Neural cell (in vitro differentiated cells): ENCODE data around the gene KCNJ12. TPM values are rescaled to one million over a fixed set of nuclear protein-coding genes. Genes with fewer than 3 reads are reported as not detected.
"Not testable (repeated sequence)": the region's sequence is repeated elsewhere in the genome, so short reads cannot be mapped to it uniquely, and the experiment has no call there.

Experiments used
- H2AFZ ChIP-seq: fragments of 200-600, 300-800 bp; sonication (generic), shearing (Covaris generic); 2 replicates; pipeline ENCODE4 v1.6.0; 2014; ENCODE audit warnings: low read depth, mild to moderate bottlenecking, antibody characterized with exemption, low read length, moderate library complexity
- H3F3A ChIP-seq: fragments of 200-600 bp; shearing (Covaris generic); 2 replicates; pipeline ENCODE4 v1.6.1; 2016; ENCODE audit warnings: mild to moderate bottlenecking, moderate library complexity, mixed read lengths, antibody characterized with exemption, low read length; ENCODE audit not compliant: insufficient read depth, poor library complexity, severe bottlenecking
- H3K27ac ChIP-seq: fragments of 200-600, 300-800 bp; sonication (generic), shearing (Covaris generic); 2 replicates; pipeline ENCODE4 v1.5.1; 2014; ENCODE audit warnings: mild to moderate bottlenecking, low read length, moderate library complexity
- H3K27me3 ChIP-seq: fragments of 300-800, 200-600 bp; sonication (generic), shearing (Covaris generic); 2 replicates; pipeline ENCODE4 v1.6.0; 2014; ENCODE audit warnings: mild to moderate bottlenecking, low read depth, low read length, moderate library complexity; ENCODE audit not compliant: insufficient read depth
- H3K36me3 ChIP-seq: fragments of 300-800, 200-600 bp; sonication (generic), shearing (Covaris generic); 2 replicates; pipeline ENCODE4 v1.5.1; 2014; ENCODE audit warnings: mild to moderate bottlenecking, antibody characterized with exemption, low read length, moderate library complexity; ENCODE audit not compliant: insufficient read depth
- H3K4me2 ChIP-seq: fragments of 300-800, 200-600 bp; sonication (generic), shearing (Covaris generic); 2 replicates; pipeline ENCODE4 v1.6.0; 2014; ENCODE audit warnings: mild to moderate bottlenecking, low read length
- H3K4me3 ChIP-seq: fragments of 300-800, 200-600 bp; sonication (generic), shearing (Covaris generic); 2 replicates; pipeline ENCODE4 v1.5.1; 2014; ENCODE audit warnings: mild to moderate bottlenecking, low read length, moderate library complexity
- H3K79me2 ChIP-seq: fragments of 200-600 bp; shearing (Covaris generic); replicated peaks from 2 replicates; pipeline ENCODE4 v1.6.0; 2014; ENCODE audit warnings: mild to moderate bottlenecking, low read length, moderate library complexity; ENCODE audit not compliant: insufficient read depth
- H3K9ac ChIP-seq: fragments of 300-800, 200-600 bp; sonication (generic), shearing (Covaris generic); 2 replicates; pipeline ENCODE4 v1.6.1; 2016; ENCODE audit warnings: mild to moderate bottlenecking, low read length, mixed read lengths
- H3K9me2 ChIP-seq: fragments of 200-600 bp; shearing (Covaris generic); 2 replicates; pipeline ENCODE4 v1.6.1; 2016; ENCODE audit warnings: mild to moderate bottlenecking, low read length, mixed read lengths; ENCODE audit not compliant: insufficient read depth
- H3K9me3 ChIP-seq: fragments of 200-600, 300-800 bp; sonication (generic), shearing (Covaris generic); 2 replicates; pipeline ENCODE4 v1.6.1; 2016; ENCODE audit warnings: mild to moderate bottlenecking, mixed run types, low read length, moderate library complexity, mixed read lengths
- H4K20me1 ChIP-seq: fragments of 200-600 bp; shearing (Covaris generic); 2 replicates; pipeline ENCODE4 v1.6.1; 2016; ENCODE audit warnings: mild to moderate bottlenecking, mixed run types; ENCODE audit not compliant: insufficient read depth
- EP300 ChIP-seq: fragments of 450-650 bp; conservative IDR thresholded peaks from 2 replicates; pipeline ENCODE4 v1.6.1; 2014; ENCODE audit warnings: antibody characterized with exemption, mild to moderate bottlenecking, moderate library complexity; ENCODE audit not compliant: poor library complexity, severe bottlenecking
- EZH2 ChIP-seq: fragments of 200-600, 300-800 bp; shearing (Covaris generic), sonication (generic); IDR thresholded peaks from 2 replicates; pipeline ENCODE4 v1.6.1; 2014; ENCODE audit warnings: antibody characterized with exemption, low read length, borderline replicate concordance, mild to moderate bottlenecking; ENCODE audit not compliant: insufficient read depth, poor library complexity, severe bottlenecking
- MXI1 ChIP-seq: fragments of 450-650 bp; conservative IDR thresholded peaks from 2 replicates; pipeline ENCODE4 v1.6.1; 2014; ENCODE audit warnings: antibody characterized with exemption, mild to moderate bottlenecking; ENCODE audit not compliant: poor library complexity, severe bottlenecking
- SMC3 ChIP-seq: fragments of 450-650 bp; conservative IDR thresholded peaks from 2 replicates; pipeline ENCODE4 v1.6.1; 2014; ENCODE audit warnings: antibody characterized with exemption, mild to moderate bottlenecking, moderate library complexity; ENCODE audit not compliant: poor library complexity
- TAF1 ChIP-seq: IDR thresholded peaks from 2 replicates; pipeline ENCODE4 v1.6.1; 2012; ENCODE audit warnings: low read depth
- polyA plus RNA-seq: library from polyadenylated mRNA; depleted of rRNA; stranded (reverse); fragments of >200 nt; gene quantifications from 2 replicates; pipeline ENCODE4 v1.2.3, GENCODE V29; 2014
- TF ChIP-seq, protein P1 (sequence below): fragments of 450-650 bp; IDR thresholded peaks from 2 replicates; pipeline ENCODE4 v1.5.1; 2014; ENCODE audit warnings: antibody characterized with exemption, mild to moderate bottlenecking, moderate library complexity; ENCODE audit not compliant: poor library complexity, severe bottlenecking
- TF ChIP-seq, protein P2 (sequence below): IDR thresholded peaks from 2 replicates; pipeline ENCODE4 v1.6.1; 2012; ENCODE audit warnings: borderline replicate concordance

The KCNJ12 gene
- polyA plus RNA-seq, 1 donor from 2014 or later: 1.3 TPM

DNA sequence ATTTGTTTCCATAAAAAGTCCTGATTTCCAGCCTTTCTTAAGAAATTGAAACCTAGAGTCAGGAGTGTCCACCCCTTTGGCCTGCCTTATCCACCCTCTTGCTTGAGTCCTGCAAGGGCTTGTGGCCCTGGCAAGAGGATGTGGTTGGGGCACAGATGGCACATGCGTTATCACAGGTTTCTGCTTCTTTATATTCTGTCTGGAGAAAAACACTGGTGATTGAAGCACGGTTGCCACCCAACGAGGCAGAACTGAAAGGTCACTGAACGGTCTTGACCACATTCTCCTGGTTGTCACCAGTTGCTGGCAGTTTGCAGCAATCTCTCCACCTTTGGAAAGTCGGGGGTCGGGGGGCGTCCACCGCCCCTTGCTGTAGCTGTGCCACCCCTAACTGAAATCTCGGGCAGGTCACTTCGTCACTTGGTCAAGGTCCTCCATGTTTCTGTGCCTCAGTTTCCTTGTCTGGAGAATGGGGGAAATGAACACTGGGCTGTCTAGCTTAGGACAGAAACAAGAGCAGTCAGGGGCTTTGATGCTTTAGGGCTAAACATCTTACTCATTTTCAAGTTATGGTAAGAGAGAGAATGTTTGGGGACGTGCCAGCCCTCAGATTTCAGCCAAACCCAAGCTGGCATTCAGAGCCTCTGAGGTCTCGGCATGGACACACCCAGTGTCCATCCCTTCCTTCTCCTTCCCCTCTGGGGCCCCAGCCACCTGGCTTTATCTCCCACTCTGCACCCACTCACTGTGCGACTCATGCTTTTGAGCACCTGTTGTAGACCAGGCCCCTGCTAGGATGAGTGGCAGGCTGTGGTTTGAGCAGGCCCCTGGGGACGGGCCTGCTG lies 27.9 kb upstream of the KCNJ12 start:
- H3K9me3 ChIP-seq, H3K36me3 ChIP-seq, H3K27me3 ChIP-seq, H2AFZ ChIP-seq, H4K20me1 ChIP-seq, H3K4me2 ChIP-seq, H3K79me2 ChIP-seq, H3K9ac ChIP-seq, H3K9me2 ChIP-seq, H3K4me3 ChIP-seq, H3F3A ChIP-seq, H3K27ac ChIP-seq: not testable (repeated sequence)

DNA sequence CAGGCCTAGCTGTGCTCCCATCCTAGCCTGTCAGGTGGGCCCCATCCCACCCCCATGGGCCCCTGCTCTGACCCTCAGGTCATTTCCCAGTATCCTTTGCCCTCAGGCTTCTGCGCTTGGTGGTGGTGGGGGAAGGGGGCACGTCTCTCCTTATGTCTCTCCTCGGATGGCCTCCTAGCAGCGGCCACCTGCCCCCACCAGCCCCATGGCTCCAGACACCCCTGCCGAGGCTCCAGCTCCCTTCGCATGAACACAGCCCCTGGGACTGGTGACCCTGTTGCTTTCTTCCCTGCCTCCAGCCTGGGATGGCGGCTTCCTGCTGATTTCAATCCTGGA lies 27.3 kb upstream of the KCNJ12 start:
- not testable (repeated sequence) for H3K9me2 ChIP-seq, H4K20me1 ChIP-seq, H3K79me2 ChIP-seq, H3K36me3 ChIP-seq, H3K9me3 ChIP-seq, H3K4me3 ChIP-seq, H2AFZ ChIP-seq, H3K4me2 ChIP-seq, H3F3A ChIP-seq, H3K27ac ChIP-seq, H3K9ac ChIP-seq, H3K27me3 ChIP-seq

DNA sequence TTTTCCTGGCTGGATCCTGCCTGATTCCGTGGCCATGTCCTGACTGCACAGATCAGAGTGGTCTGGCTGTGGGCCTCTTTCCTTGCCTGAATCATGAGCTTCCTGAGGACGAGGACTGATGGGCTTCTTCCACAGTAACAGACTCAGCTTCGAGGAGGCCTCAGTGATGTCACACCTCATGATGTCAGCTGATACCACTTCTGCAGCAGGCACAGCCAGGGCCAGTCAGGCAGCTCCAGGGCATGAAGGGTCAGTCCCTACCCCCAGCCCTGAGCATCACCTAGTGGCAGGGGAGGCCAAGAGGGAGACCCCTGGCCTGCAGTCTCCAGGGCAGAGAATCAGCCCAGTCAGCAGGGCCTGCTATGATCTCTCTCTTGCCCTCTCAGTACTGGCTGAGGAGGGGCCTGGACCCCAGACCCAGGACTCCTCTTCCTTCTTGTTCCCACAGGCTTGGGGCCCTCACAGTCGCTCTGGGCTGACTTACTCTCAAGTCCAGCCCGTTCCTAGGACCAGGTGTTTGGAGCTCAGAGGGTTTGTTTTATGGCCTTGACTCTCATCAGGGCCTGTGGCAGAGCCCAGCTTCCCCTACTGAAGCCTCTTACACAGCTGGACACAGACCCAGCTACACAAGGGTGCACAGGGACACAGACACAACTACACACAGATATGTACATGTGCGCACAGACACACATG lies 26.7 kb upstream of the KCNJ12 start:
- not testable (repeated sequence) for H3K9me2 ChIP-seq, H3K27ac ChIP-seq, H3F3A ChIP-seq, H2AFZ ChIP-seq, H3K9ac ChIP-seq, H3K79me2 ChIP-seq, H4K20me1 ChIP-seq, H3K9me3 ChIP-seq, H3K27me3 ChIP-seq, H3K4me3 ChIP-seq, H3K4me2 ChIP-seq, H3K36me3 ChIP-seq

DNA sequence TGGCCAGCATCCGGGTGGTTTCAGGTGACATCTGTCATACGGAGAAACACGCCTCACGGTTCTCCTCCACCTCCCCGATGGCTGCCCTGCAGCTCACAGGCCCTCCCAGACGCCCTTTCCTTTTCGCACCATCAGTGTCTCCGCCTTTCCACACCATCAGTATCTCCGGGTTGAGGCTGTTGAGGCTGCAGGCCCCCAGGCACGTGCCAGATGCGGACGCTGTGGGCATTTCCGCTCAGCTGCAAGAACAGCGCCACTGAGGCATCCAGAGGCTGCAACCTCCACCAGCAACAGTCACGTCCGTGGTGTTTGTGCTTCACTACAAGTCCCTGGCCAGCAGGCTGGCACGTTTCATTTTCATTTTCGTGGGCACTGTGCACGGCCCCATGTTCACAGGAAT lies 25.7 kb upstream of the KCNJ12 start:
- H3K9me3 ChIP-seq, H3K9me2 ChIP-seq, H3K27me3 ChIP-seq, H3K9ac ChIP-seq, H3F3A ChIP-seq, H3K79me2 ChIP-seq, H3K27ac ChIP-seq, H3K4me2 ChIP-seq, H4K20me1 ChIP-seq, H2AFZ ChIP-seq, H3K36me3 ChIP-seq, H3K4me3 ChIP-seq: not testable (repeated sequence)

DNA sequence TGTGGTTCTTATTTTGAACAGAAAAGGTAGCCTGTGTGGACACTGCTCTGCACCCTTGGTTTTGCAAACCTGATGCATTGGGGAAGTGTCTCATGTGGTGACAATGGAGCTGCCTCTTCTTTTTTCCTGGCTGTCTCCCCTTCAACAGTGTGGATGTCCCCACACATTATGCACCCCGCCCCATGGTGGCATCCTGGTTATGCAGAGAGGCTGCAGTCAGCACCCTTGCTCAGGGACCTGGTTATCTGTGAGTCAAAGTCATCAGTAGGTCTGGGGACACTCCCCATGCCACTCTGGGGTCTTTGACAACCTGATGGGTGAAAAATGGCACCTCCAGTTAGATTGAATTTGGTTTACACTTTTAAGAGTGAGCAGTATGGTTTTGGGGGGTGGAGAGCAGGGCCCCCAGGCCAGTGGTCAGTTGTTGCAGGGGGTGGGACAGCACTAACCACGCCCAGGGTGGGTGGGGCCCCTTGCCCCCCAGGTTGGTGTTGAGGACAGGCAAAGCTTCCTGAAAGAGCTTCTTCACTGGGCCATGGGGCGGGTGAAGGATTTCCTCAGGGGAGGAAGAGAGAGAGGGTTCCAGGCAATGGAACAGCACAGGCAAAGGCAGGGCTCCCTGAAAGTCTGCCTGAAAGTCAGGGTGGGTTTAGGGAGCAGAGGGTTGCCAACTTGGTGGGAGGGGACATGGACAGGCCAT lies 24.6 kb upstream of the KCNJ12 start:
- no peaks in the 10 kb centered on the region for H3K9me2 ChIP-seq
- H2AFZ ChIP-seq: no peak overlapping the region
- H3K9me3 ChIP-seq: no peaks in the 10 kb centered on the region
- no peaks in the 10 kb centered on the region for H3F3A ChIP-seq
- no peak overlapping the region for H3K4me3 ChIP-seq
- no peak overlapping the region for H3K27ac ChIP-seq
- no peaks in the 10 kb centered on the region for H3K79me2 ChIP-seq
- no peak overlapping the region for H3K9ac ChIP-seq
- H3K36me3 ChIP-seq: no peaks in the 10 kb centered on the region
- no peaks in the 10 kb centered on the region for H3K27me3 ChIP-seq
- no peak overlapping the region for H3K4me2 ChIP-seq
- H4K20me1 ChIP-seq: no peaks in the 10 kb centered on the region
- TF ChIP-seq EZH2: no peak
- no peak for TF ChIP-seq MXI1
- TF ChIP-seq, protein P1, sequence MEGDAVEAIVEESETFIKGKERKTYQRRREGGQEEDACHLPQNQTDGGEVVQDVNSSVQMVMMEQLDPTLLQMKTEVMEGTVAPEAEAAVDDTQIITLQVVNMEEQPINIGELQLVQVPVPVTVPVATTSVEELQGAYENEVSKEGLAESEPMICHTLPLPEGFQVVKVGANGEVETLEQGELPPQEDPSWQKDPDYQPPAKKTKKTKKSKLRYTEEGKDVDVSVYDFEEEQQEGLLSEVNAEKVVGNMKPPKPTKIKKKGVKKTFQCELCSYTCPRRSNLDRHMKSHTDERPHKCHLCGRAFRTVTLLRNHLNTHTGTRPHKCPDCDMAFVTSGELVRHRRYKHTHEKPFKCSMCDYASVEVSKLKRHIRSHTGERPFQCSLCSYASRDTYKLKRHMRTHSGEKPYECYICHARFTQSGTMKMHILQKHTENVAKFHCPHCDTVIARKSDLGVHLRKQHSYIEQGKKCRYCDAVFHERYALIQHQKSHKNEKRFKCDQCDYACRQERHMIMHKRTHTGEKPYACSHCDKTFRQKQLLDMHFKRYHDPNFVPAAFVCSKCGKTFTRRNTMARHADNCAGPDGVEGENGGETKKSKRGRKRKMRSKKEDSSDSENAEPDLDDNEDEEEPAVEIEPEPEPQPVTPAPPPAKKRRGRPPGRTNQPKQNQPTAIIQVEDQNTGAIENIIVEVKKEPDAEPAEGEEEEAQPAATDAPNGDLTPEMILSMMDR: no peak
- TF ChIP-seq SMC3: no peak
- TF ChIP-seq TAF1: no peak
- TF ChIP-seq, protein P2, sequence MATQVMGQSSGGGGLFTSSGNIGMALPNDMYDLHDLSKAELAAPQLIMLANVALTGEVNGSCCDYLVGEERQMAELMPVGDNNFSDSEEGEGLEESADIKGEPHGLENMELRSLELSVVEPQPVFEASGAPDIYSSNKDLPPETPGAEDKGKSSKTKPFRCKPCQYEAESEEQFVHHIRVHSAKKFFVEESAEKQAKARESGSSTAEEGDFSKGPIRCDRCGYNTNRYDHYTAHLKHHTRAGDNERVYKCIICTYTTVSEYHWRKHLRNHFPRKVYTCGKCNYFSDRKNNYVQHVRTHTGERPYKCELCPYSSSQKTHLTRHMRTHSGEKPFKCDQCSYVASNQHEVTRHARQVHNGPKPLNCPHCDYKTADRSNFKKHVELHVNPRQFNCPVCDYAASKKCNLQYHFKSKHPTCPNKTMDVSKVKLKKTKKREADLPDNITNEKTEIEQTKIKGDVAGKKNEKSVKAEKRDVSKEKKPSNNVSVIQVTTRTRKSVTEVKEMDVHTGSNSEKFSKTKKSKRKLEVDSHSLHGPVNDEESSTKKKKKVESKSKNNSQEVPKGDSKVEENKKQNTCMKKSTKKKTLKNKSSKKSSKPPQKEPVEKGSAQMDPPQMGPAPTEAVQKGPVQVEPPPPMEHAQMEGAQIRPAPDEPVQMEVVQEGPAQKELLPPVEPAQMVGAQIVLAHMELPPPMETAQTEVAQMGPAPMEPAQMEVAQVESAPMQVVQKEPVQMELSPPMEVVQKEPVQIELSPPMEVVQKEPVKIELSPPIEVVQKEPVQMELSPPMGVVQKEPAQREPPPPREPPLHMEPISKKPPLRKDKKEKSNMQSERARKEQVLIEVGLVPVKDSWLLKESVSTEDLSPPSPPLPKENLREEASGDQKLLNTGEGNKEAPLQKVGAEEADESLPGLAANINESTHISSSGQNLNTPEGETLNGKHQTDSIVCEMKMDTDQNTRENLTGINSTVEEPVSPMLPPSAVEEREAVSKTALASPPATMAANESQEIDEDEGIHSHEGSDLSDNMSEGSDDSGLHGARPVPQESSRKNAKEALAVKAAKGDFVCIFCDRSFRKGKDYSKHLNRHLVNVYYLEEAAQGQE: no peak
- no peak for TF ChIP-seq EP300
